Measurements from ENCODE around the gene POLK. TPM values are rescaled to one million over a fixed set of nuclear protein-coding genes. Genes with fewer than 3 reads are reported as not detected.

POLK gene
- total and polyA plus RNA-seq, 10 donors, result 4.1 to 56.6 (median 37.0) TPM

DNA sequence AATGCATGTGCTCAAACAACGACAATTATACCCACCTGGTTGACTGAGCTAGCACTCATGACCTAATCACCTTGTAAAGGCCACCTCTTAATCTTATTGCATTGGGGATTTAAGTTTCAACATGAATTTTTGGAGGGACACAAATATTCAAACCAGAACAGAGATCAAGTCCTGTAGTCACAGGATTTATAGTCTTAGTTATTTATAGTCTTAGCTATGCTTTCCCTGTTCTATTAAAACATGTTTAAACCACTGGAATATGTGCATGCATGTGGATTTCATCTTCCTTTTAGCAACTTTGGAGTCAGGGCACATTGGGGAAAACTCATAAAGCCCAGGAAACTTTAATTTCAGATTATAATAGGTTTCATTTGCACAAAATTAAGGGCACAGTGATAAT lies 126.3 kb downstream of the POLK start:
- intact Hi-C loops (cut with DNase I; ENCODE audit: low total_unique reads), result no loop called here
- H3K27ac ChIP-seq, result no peak overlapping the region
- TF ChIP-seq POLR2A (IDR thresholded peaks at IDR 0.05) (no peak), CTCF (IDR thresholded peaks at IDR 0.05 in 8 of 11, conservative IDR thresholded peaks at IDR 0.05 in 3 of 11) (no peak), POLR2AphosphoS5 (IDR thresholded peaks at IDR 0.05) (no peak)
- H3K4me1 ChIP-seq, result no peaks in the 10 kb centered on the region
- WGBS, 5 donors, result 80 to 95% (median 88%) methylated on average over 1 of the region's 1 CpG
- no peak overlapping the region for H3K4me3 ChIP-seq
- H3K36me3 ChIP-seq, result no peaks in the 10 kb centered on the region
- DNase-seq, result no peak
- peaks cover 0 to 6% (median 0%) of the 10 kb centered on the region in 8 donors for H3K9me3 ChIP-seq
- H3K27me3 ChIP-seq (replicated peaks in 1 of 7), result no peaks in the 10 kb centered on the region

GRCh38 chr5:75639535-75640311 lies 128.0 kb downstream of the POLK start:
- intact Hi-C loops (cut with DNase I; ENCODE audit: low total_unique reads), result no loop called here
- DNase-seq, result no peak
- Histone ChIP-seq H3K4me1 (no peaks in the 10 kb centered on the region), H3K27ac (no peak overlapping the region), H3K36me3 (no peaks in the 10 kb centered on the region), H3K27me3 (replicated peaks in 1 of 7) (no peaks in the 10 kb centered on the region), H3K4me3 (no peak overlapping the region), H3K9me3 (peaks cover 0 to 6% (median 0%) of the 10 kb centered on the region in 8 donors)
- 74 to 82% (median 81%) methylated on average over 3 of the region's 3 CpGs for WGBS, 5 donors
- TF ChIP-seq POLR2A (IDR thresholded peaks at IDR 0.05) (no peak), CTCF (IDR thresholded peaks at IDR 0.05 in 8 of 11, conservative IDR thresholded peaks at IDR 0.05 in 3 of 11) (no peak), POLR2AphosphoS5 (IDR thresholded peaks at IDR 0.05) (no peak)

GRCh38 chr5:75640395-75640794 lies 128.7 kb downstream of the POLK start:
- H3K4me3 ChIP-seq, result no peak overlapping the region
- TF ChIP-seq POLR2AphosphoS5 (IDR thresholded peaks at IDR 0.05), result no peak
- TF ChIP-seq CTCF (IDR thresholded peaks at IDR 0.05 in 8 of 11, conservative IDR thresholded peaks at IDR 0.05 in 3 of 11), result no peak
- no peak for TF ChIP-seq POLR2A (IDR thresholded peaks at IDR 0.05)
- peaks cover 0 to 6% (median 0%) of the 10 kb centered on the region in 8 donors for H3K9me3 ChIP-seq
- no peaks in the 10 kb centered on the region for H3K4me1 ChIP-seq
- no peak for DNase-seq
- intact Hi-C loops (cut with DNase I; ENCODE audit: low total_unique reads), result no loop called here
- no peak overlapping the region for H3K27ac ChIP-seq
- no peaks in the 10 kb centered on the region for H3K36me3 ChIP-seq
- no peaks in the 10 kb centered on the region for H3K27me3 ChIP-seq (replicated peaks in 1 of 7)

GRCh38 chr5:75640826-75641225 lies 129.1 kb downstream of the POLK start:
- intact Hi-C loops (cut with DNase I; ENCODE audit: low total_unique reads), result no loop called here
- DNase-seq, result no peak
- 68 to 82% (median 74%) methylated on average over 2 of the region's 2 CpGs for WGBS, 5 donors
- no peak for TF ChIP-seq CTCF (IDR thresholded peaks at IDR 0.05 in 8 of 11, conservative IDR thresholded peaks at IDR 0.05 in 3 of 11)
- TF ChIP-seq POLR2AphosphoS5 (IDR thresholded peaks at IDR 0.05), result no peak
- no peak for TF ChIP-seq POLR2A (IDR thresholded peaks at IDR 0.05)
- Histone ChIP-seq H3K36me3 (no peaks in the 10 kb centered on the region), H3K9me3 (peaks cover 0 to 6% (median 0%) of the 10 kb centered on the region in 8 donors), H3K4me1 (no peaks in the 10 kb centered on the region), H3K4me3 (no peak overlapping the region), H3K27ac (no peak overlapping the region), H3K27me3 (replicated peaks in 1 of 7) (no peaks in the 10 kb centered on the region)
